ENCODE data around the gene SEC14L2. TPM values are rescaled to one million over a fixed set of nuclear protein-coding genes. Genes with fewer than 3 reads are reported as not detected.

SEC14L2 gene
- total and polyA plus RNA-seq, 2 donors (not counting 1 experiment from before 2014, with no cell fraction given) = 0.24 to 0.67 TPM

DNA sequence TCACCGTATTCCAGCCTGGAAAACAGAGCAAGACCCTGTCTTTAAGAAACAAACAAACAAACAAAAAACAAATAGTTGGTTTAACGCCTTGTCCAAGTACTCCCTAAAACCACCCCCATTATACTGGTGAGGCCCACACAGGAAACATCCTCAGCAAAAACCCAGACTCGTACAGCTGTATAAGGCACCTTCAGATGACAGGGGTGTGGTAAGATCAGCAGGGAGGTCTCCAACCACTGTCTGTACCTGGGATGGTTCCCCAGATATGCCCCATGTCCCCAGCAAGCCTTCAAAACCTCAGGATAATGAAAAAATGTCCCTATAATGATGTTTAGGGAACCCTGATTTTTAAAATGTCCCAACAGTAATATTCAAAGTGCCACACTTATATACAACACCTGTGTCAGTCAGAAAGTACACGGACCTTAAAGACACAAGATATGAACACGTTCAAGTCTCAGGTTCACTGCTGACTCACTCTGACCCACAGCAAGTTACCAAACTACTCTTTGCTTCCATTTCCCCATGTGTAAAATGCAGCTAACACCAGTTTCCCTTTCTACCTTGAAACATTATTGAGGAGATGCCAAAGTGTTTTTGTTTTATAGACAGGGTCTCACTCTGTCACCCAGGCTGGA lies 49.4 kb upstream of the SEC14L2 start:
- no peak overlapping the region for H2AFZ ChIP-seq (ENCODE audit: insufficient read depth, low read depth, low read length, poor library complexity, severe bottlenecking)
- no peaks in the 10 kb centered on the region for H3K27me3 Mint-ChIP-seq
- intact Hi-C loops (cut with micrococcal nuclease) = no loop called here
- no peak overlapping the region for H3K27ac ChIP-seq (ENCODE audit: low read length in 2 of 2)
- H3K4me1 Mint-ChIP-seq = peaks cover 21% of the 10 kb centered on the region
- POLR2A ChIA-PET = no interaction called here
- no peak overlapping the region for H3K27ac Mint-ChIP-seq
- DNase-seq (no peak), ATAC-seq (ENCODE audit: low read depth) (no peak)
- H3K4me2 ChIP-seq (replicated peaks; ENCODE audit: low read depth, low read length, poor library complexity, severe bottlenecking) = no peak overlapping the region
- H3K9ac ChIP-seq (ENCODE audit: low read length) = no peak overlapping the region
- H3K79me2 ChIP-seq (ENCODE audit: control insufficient read depth, insufficient read depth, low read length) = peaks cover 71% of the 10 kb centered on the region
- H4K20me1 ChIP-seq (ENCODE audit: control insufficient read depth, insufficient read depth, low read length, poor library complexity, severe bottlenecking) = peaks cover 97% of the 10 kb centered on the region
- no peaks in the 10 kb centered on the region for H3K27me3 ChIP-seq (replicated peaks in 1 of 4; ENCODE audit: control extremely low read depth in 1 of 4, control insufficient read depth in 3 of 4, insufficient read depth in 4 of 4, low read length in 3 of 4)
- no peaks in the 10 kb centered on the region for H3K4me1 ChIP-seq (ENCODE audit: control insufficient read depth in 2 of 2, insufficient read depth in 2 of 2, low read length in 2 of 2)
- CTCF ChIA-PET = interaction anchor here (0.6 to 12.3 kb wide), 5 partner anchors 9 to 64 kb away, joined by 3 to 169 read pairs (median 4); partner anchors contain the start of genes CASTOR1 and SF3A1
- H3K36me3 ChIP-seq (replicated peaks in 1 of 2; ENCODE audit: control extremely low read depth in 1 of 2, control insufficient read depth in 1 of 2, extremely low read depth in 1 of 2, insufficient read depth in 2 of 2, low read length in 1 of 2) = peaks cover 31 to 93% of the 10 kb centered on the region in 2 experiments
- no peak for TF ChIP-seq EZH2 (IDR thresholded peaks at IDR 0.05; ENCODE audit: borderline replicate concordance, insufficient read depth, low read depth, low read length, poor library complexity, severe bottlenecking)
- no peak overlapping the region for H3K4me3 Mint-ChIP-seq
- H3K9me3 Mint-ChIP-seq (ENCODE audit: insufficient read depth) = no peaks in the 10 kb centered on the region
- H3K4me3 ChIP-seq (ENCODE audit: control extremely low read depth in 1 of 5, extremely low read depth in 1 of 5, insufficient read depth in 1 of 5, low read depth in 2 of 5, low read length in 4 of 5) = no peak overlapping the region
- no CpG with 5 or more reads among the region's 5 CpGs for WGBS (ENCODE audit: insufficient coverage)
- H3K9me3 ChIP-seq (ENCODE audit: control extremely low read depth in 1 of 3, control insufficient read depth in 2 of 3, insufficient read depth in 1 of 3, low read length in 2 of 3) = no peaks in the 10 kb centered on the region

DNA sequence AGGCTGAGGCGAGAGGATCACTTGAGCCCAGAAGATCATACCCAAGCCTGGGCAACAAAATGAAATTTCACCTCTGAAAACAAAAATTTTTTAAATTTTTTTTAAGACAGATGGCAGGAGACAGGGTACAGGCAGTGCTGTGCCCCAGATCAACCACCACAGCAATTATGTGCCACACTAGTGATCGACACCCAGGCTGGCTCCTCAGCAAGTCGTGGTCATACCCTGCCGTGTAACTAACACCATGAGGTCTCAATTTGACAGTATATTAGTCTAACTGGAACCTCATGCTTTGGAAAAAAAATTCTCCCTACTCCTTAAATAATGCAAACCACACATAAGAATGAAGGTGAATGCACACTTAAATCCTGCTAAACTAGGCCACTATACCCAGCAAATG lies 48.4 kb upstream of the SEC14L2 start:
- ChIA-PET POLR2A (no interaction called here), CTCF (interaction anchor here (1.2 to 12.3 kb wide), 3 partner anchors 8 to 60 kb away, joined by 3 to 169 read pairs (median 5); partner anchors contain the start of genes CASTOR1 and SF3A1)
- no peak for ATAC-seq (ENCODE audit: low read depth)
- no peak overlapping the region for H2AFZ ChIP-seq (ENCODE audit: insufficient read depth, low read depth, low read length, poor library complexity, severe bottlenecking)
- TF ChIP-seq, protein P1, sequence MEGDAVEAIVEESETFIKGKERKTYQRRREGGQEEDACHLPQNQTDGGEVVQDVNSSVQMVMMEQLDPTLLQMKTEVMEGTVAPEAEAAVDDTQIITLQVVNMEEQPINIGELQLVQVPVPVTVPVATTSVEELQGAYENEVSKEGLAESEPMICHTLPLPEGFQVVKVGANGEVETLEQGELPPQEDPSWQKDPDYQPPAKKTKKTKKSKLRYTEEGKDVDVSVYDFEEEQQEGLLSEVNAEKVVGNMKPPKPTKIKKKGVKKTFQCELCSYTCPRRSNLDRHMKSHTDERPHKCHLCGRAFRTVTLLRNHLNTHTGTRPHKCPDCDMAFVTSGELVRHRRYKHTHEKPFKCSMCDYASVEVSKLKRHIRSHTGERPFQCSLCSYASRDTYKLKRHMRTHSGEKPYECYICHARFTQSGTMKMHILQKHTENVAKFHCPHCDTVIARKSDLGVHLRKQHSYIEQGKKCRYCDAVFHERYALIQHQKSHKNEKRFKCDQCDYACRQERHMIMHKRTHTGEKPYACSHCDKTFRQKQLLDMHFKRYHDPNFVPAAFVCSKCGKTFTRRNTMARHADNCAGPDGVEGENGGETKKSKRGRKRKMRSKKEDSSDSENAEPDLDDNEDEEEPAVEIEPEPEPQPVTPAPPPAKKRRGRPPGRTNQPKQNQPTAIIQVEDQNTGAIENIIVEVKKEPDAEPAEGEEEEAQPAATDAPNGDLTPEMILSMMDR (IDR thresholded peaks at IDR 0.05) = no peak
- TF ChIP-seq EZH2 (IDR thresholded peaks at IDR 0.05; ENCODE audit: borderline replicate concordance, insufficient read depth, low read depth, low read length, poor library complexity, severe bottlenecking) = no peak
- no peaks in the 10 kb centered on the region for H3K27me3 ChIP-seq (replicated peaks in 1 of 4; ENCODE audit: control extremely low read depth in 1 of 4, control insufficient read depth in 3 of 4, insufficient read depth in 4 of 4, low read length in 3 of 4)
- H3K27ac ChIP-seq (ENCODE audit: low read length in 2 of 2) = no peak overlapping the region
- Mint-ChIP-seq H3K4me3 (no peak overlapping the region), H3K9me3 (ENCODE audit: insufficient read depth) (no peaks in the 10 kb centered on the region), H3K27me3 (no peaks in the 10 kb centered on the region), H3K4me1 (peaks cover 27% of the 10 kb centered on the region), H3K27ac (peak overlapping the region; percentile 17)
- H3K4me3 ChIP-seq (ENCODE audit: control extremely low read depth in 1 of 5, extremely low read depth in 1 of 5, insufficient read depth in 1 of 5, low read depth in 2 of 5, low read length in 4 of 5) = no peak overlapping the region
- H4K20me1 ChIP-seq (ENCODE audit: control insufficient read depth, insufficient read depth, low read length, poor library complexity, severe bottlenecking) = peaks cover 92% of the 10 kb centered on the region
- WGBS (ENCODE audit: insufficient coverage) = no CpG with 5 or more reads among the region's 4 CpGs
- DNase-seq = no peak
- H3K4me2 ChIP-seq (replicated peaks; ENCODE audit: low read depth, low read length, poor library complexity, severe bottlenecking) = no peak overlapping the region
- H3K4me1 ChIP-seq (ENCODE audit: control insufficient read depth in 2 of 2, insufficient read depth in 2 of 2, low read length in 2 of 2) = no peaks in the 10 kb centered on the region
- intact Hi-C loops (cut with micrococcal nuclease) = no loop called here
- peaks cover 31 to 90% of the 10 kb centered on the region in 2 experiments for H3K36me3 ChIP-seq (replicated peaks in 1 of 2; ENCODE audit: control extremely low read depth in 1 of 2, control insufficient read depth in 1 of 2, extremely low read depth in 1 of 2, insufficient read depth in 2 of 2, low read length in 1 of 2)
- no peak overlapping the region for H3K9ac ChIP-seq (ENCODE audit: low read length)
- peaks cover 78% of the 10 kb centered on the region for H3K79me2 ChIP-seq (ENCODE audit: control insufficient read depth, insufficient read depth, low read length)
- H3K9me3 ChIP-seq (ENCODE audit: control extremely low read depth in 1 of 3, control insufficient read depth in 2 of 3, insufficient read depth in 1 of 3, low read length in 2 of 3) = no peaks in the 10 kb centered on the region
